ENCODE results near the gene OLFML2B.

Gene OLFML2B

DNA sequence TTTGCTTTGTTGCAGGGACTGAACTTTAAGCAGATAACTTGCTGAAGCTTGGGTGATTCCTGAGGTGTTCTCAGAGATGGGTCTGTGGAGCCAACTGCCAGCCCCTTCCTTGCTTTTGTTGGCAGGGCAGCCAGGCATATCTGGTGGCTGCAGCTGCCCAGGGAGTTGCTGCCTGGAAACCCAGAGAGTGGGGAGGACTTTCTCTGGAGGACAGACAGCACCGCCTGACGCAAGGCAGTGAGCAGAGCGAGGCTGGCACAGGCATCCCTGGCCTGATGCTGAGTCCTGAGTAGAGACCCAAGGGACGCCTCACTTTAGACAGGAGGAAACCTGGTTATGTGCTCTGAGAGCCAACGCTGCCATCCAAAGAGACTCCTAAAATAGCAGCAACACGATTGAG, 9.8 kb upstream of the OLFML2B start:
- no peak for DNase-seq (ENCODE audit: extremely low read depth, insufficient read length)
- TF ChIP-seq, protein P1, sequence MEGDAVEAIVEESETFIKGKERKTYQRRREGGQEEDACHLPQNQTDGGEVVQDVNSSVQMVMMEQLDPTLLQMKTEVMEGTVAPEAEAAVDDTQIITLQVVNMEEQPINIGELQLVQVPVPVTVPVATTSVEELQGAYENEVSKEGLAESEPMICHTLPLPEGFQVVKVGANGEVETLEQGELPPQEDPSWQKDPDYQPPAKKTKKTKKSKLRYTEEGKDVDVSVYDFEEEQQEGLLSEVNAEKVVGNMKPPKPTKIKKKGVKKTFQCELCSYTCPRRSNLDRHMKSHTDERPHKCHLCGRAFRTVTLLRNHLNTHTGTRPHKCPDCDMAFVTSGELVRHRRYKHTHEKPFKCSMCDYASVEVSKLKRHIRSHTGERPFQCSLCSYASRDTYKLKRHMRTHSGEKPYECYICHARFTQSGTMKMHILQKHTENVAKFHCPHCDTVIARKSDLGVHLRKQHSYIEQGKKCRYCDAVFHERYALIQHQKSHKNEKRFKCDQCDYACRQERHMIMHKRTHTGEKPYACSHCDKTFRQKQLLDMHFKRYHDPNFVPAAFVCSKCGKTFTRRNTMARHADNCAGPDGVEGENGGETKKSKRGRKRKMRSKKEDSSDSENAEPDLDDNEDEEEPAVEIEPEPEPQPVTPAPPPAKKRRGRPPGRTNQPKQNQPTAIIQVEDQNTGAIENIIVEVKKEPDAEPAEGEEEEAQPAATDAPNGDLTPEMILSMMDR (IDR thresholded peaks at IDR 0.05; ENCODE audit: insufficient read depth, low read length, poor library complexity, severe bottlenecking) = no peak
- Histone ChIP-seq H3K36me3 (ENCODE audit: control insufficient read depth, insufficient read depth, low read length) (no peaks in the 10 kb centered on the region), H3K27me3 (replicated peaks; ENCODE audit: control insufficient read depth, insufficient read depth, low read length) (no peaks in the 10 kb centered on the region; the same call in 1 of the 2 replicates), H3K4me3 (replicated peaks; ENCODE audit: low read depth, low read length) (no peak overlapping the region)

DNA sequence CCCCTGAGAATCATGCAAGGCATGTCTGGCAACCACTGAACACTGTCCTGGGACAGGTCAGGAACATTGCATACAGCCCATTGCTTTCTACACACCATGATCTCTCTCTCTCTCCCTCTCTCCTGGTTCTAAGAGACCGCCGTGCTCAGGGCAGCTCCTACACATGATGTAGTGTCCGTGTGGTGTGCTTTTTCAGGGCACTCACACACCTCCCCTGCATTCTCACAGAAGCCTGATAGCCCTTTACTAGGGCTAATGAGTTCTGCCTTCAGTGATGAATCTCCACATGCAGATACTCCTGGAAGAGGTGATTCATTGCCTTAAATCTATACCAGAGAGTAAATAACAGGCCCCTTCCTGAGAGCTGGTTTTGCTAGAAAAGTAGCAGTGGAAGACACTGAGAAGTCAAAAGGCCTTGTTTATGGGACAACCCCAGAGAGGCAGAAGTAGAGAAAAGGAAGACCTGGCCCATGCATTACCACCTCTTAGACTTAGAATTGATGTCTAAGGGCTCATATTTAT, 7.2 kb upstream of the OLFML2B start:
- H3K4me3 ChIP-seq (replicated peaks; ENCODE audit: low read depth, low read length) = no peak overlapping the region
- DNase-seq (ENCODE audit: extremely low read depth, insufficient read length) = no peak
- no peaks in the 10 kb centered on the region; the same call in 1 of the 2 replicates for H3K27me3 ChIP-seq (replicated peaks; ENCODE audit: control insufficient read depth, insufficient read depth, low read length)
- TF ChIP-seq, protein P1 (IDR thresholded peaks at IDR 0.05; ENCODE audit: insufficient read depth, low read length, poor library complexity, severe bottlenecking) = no peak
- H3K36me3 ChIP-seq (ENCODE audit: control insufficient read depth, insufficient read depth, low read length) = no peaks in the 10 kb centered on the region

DNA sequence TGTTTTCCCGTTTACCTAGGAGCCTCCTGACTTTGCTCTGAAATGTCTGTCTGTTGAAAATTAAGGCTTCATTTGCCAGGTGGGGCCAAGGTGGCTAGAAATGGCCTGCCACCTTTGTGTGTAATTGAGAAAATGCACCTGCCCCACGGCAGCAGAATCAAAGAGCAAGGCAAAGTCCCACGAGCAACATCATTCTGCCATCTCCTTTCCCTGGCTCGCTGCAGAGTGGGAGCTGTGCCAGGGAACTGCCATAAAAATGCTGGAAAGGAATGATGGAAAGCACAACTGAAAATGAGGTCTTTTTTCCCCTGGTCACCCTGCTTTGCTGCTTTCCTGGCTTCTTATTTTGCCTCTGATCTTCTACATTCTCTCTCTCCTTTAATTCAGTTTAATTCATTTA, 5.5 kb upstream of the OLFML2B start:
- no peaks in the 10 kb centered on the region; the same call in 1 of the 2 replicates for H3K27me3 ChIP-seq (replicated peaks; ENCODE audit: control insufficient read depth, insufficient read depth, low read length)
- H3K4me3 ChIP-seq (replicated peaks; ENCODE audit: low read depth, low read length) = no peak overlapping the region
- TF ChIP-seq, protein P1 (IDR thresholded peaks at IDR 0.05; ENCODE audit: insufficient read depth, low read length, poor library complexity, severe bottlenecking) = no peak
- no peak for DNase-seq (ENCODE audit: extremely low read depth, insufficient read length)
- H3K36me3 ChIP-seq (ENCODE audit: control insufficient read depth, insufficient read depth, low read length) = no peaks in the 10 kb centered on the region

DNA sequence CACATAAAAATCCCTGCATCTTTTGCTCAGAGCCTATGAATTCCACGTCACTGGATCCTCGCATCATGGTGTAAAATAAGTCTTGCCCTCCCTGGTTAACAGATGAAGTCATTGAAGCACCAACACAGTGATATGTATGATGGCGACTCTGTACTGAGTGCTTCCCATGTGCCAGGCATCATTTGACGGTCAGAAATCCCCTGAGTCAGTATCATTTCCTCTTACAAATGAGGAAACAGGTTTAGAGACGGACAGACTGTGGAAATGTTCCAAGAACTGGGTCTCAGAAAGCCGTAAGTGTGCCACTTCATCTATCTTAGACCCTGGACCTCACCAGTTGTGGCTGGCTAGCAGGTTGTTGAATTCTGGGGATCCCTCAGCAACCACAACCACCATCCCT, 5.1 kb upstream of the OLFML2B start:
- Histone ChIP-seq H3K36me3 (ENCODE audit: control insufficient read depth, insufficient read depth, low read length) (no peaks in the 10 kb centered on the region), H3K4me3 (replicated peaks; ENCODE audit: low read depth, low read length) (no peak overlapping the region), H3K27me3 (replicated peaks; ENCODE audit: control insufficient read depth, insufficient read depth, low read length) (no peaks in the 10 kb centered on the region; the same call in 1 of the 2 replicates)
- peak; percentile 22 for DNase-seq (ENCODE audit: extremely low read depth, insufficient read length)
- TF ChIP-seq, protein P1 (IDR thresholded peaks at IDR 0.05; ENCODE audit: insufficient read depth, low read length, poor library complexity, severe bottlenecking) = no peak

DNA sequence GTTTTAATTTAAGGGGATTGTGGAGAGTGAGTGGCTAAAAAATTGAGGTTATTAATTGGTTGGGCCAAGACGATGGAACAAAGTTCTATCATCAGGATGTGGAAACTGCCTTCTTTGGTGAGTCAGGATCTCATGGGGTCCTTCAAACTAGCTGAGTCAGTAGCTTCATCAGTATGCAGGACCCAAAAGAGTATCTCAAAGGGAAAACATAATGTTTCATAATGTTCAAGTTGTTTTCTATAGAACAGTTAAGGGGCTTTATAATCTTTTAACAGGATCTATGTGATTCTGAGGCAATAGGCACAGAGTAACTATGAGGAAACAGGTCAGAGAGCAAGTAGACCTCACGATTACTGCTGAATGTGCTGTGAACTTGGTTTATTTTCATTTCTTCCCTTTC, 3.2 kb upstream of the OLFML2B start:
- Histone ChIP-seq H3K4me3 (replicated peaks; ENCODE audit: low read depth, low read length) (no peak overlapping the region), H3K36me3 (ENCODE audit: control insufficient read depth, insufficient read depth, low read length) (no peaks in the 10 kb centered on the region), H3K27me3 (replicated peaks; ENCODE audit: control insufficient read depth, insufficient read depth, low read length) (no peaks in the 10 kb centered on the region; the same call in none of the 2 replicates)
- TF ChIP-seq, protein P1 (IDR thresholded peaks at IDR 0.05; ENCODE audit: insufficient read depth, low read length, poor library complexity, severe bottlenecking) = no peak
- no peak for DNase-seq (ENCODE audit: extremely low read depth, insufficient read length)

DNA sequence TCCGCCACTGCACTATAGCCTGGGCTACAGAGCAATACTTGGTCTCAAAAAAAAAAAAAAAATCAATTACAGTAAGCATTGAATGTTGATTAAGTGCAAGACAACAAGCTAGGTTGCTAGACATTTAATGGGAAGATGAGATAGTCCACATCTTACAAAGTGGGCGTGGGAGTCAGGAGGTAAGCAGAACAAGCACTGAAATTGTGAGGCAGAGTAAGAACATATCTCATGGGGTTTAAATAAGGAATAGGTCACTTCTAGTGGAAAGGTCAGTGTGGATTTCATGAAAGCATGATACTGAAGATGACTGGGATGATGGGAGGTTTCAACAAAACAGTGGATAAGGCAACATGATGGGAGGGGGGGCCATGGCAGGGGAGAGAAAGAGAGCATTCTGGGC, 1.9 kb upstream of the OLFML2B start:
- TF ChIP-seq, protein P1 (IDR thresholded peaks at IDR 0.05; ENCODE audit: insufficient read depth, low read length, poor library complexity, severe bottlenecking) = no peak
- Histone ChIP-seq H3K4me3 (replicated peaks; ENCODE audit: low read depth, low read length) (no peak overlapping the region), H3K36me3 (ENCODE audit: control insufficient read depth, insufficient read depth, low read length) (no peaks in the 10 kb centered on the region), H3K27me3 (replicated peaks; ENCODE audit: control insufficient read depth, insufficient read depth, low read length) (no peaks in the 10 kb centered on the region; the same call in none of the 2 replicates)
- DNase-seq (ENCODE audit: extremely low read depth, insufficient read length) = no peak

All from GM06990 (cell line).